HepG2 (cell line): ENCODE data around the gene ORMDL3. TPM values are rescaled to one million over a fixed set of nuclear protein-coding genes. Genes with fewer than 3 reads are reported as not detected.

Experiments
- ATAC-seq: fragments of 200-7000 bp; cut with Tn5 transposase; 3 replicates; pipeline ENCODE4 v1.9.1; 2020; ENCODE audit warnings: mild to moderate bottlenecking, moderate library complexity
- BruUV-seq: library from RNA; stranded (reverse); fragments of 400-500 nt; replicated peaks from 2 replicates; lab custom pipeline; 2021; lab: Mats Ljungman, UMichigan
- CTCF ChIA-PET: fragments of 300-600 bp; formaldehyde crosslinking; extraction: SDS; loops from one replicate; lab custom pipeline; 2021; ENCODE audit warnings: low total read pairs, inconsistent platforms, low intra/inter-chr PET ratio; lab: Yijun Ruan, JAX
- POLR2A ChIA-PET: fragments of 350-600 bp; sonication (Branson Sonifier 250); formaldehyde crosslinking; loops from one replicate; lab custom pipeline; 2020; ENCODE audit warnings: antibody characterized with exemption, inconsistent platforms; lab: Yijun Ruan, JAX
- DNase-seq: peaks from one replicate; pipeline ENCODE4 v3.0.0-alpha.2; 2015; ENCODE audit warnings: low spot score
- FAIRE-seq: peaks from 3 replicates; lab custom pipeline; 2011; peaks lifted over from hg19 to GRCh38; lab: Jason Lieb, UNC
- H2AFZ ChIP-seq: one replicate; pipeline ENCODE4 v1.6.1; 2011; ENCODE audit warnings: low read length, inconsistent platforms
- H3K27ac ChIP-seq: fragments of 300-600 bp; 3 replicates; pipeline ENCODE4 v1.8.0; 2011; ENCODE audit warnings: mixed run types, mild to moderate bottlenecking, mixed read lengths, low read length, inconsistent platforms; ENCODE audit not compliant: insufficient read depth; ENCODE audit errors: extremely low read length
- H3K27me3 ChIP-seq, 2 experiments: fragments of 200-600 bp in 1 of 2; 2 replicates in 1 of 2; 3 replicates in 1 of 2; pipeline versions ENCODE4 v1.6.0 to v1.8.0; 2011; ENCODE audit warnings: low read length in 2 of 2, mild to moderate bottlenecking in 2 of 2, moderate library complexity in 2 of 2, inconsistent platforms in 1 of 2; ENCODE audit not compliant: insufficient read depth in 2 of 2, control insufficient read depth in 1 of 2
- H3K36me3 ChIP-seq, 2 experiments: fragments of 200-600 bp in 1 of 2; replicated peaks in 1 of 2; 2 replicates in 1 of 2; 3 replicates in 1 of 2; pipeline versions ENCODE4 v1.5.1 to v1.8.0; 2011; ENCODE audit warnings: low read length in 2 of 2, inconsistent platforms in 1 of 2; ENCODE audit not compliant: insufficient read depth in 2 of 2, control insufficient read depth in 1 of 2
- H3K4me1 ChIP-seq: 2 replicates; pipeline ENCODE4 v1.5.1; 2012; ENCODE audit warnings: low read length, inconsistent platforms; ENCODE audit not compliant: insufficient read depth
- H3K4me2 ChIP-seq: 2 replicates; pipeline ENCODE4 v1.6.0; 2011; ENCODE audit warnings: low read depth, low read length, inconsistent platforms
- H3K4me3 ChIP-seq, 3 experiments: fragments of 200-600 bp in 1 of 3; sonication (generic), shearing (Covaris generic) in 1 of 3; replicated peaks in 1 of 3; 2 replicates each; pipeline ENCODE4 v1.5.1; 2011 to 2016; ENCODE audit warnings: low read length in 3 of 3, inconsistent platforms in 2 of 3, low read depth in 2 of 3, mild to moderate bottlenecking in 2 of 3, control low read depth in 1 of 3, mixed read lengths in 1 of 3; ENCODE audit not compliant: insufficient read depth in 1 of 3
- H3K79me2 ChIP-seq: one replicate; pipeline ENCODE4 v1.6.1; 2011; ENCODE audit warnings: low read length, inconsistent platforms; ENCODE audit not compliant: insufficient read depth
- H3K9ac ChIP-seq: 2 replicates; pipeline ENCODE4 v1.6.0; 2011; ENCODE audit warnings: mild to moderate bottlenecking, low read depth, low read length, inconsistent platforms; ENCODE audit not compliant: insufficient read depth
- H3K9me3 ChIP-seq: 2 replicates; pipeline ENCODE4 v1.5.1; 2012; ENCODE audit warnings: mild to moderate bottlenecking, low read length
- H4K20me1 ChIP-seq: 2 replicates; pipeline ENCODE4 v1.6.0; 2011; ENCODE audit warnings: inconsistent platforms, mild to moderate bottlenecking, low read length, moderate library complexity; ENCODE audit not compliant: insufficient read depth
- ATRX ChIP-seq: sonication (generic); formaldehyde crosslinking; IDR thresholded peaks from 2 replicates; pipeline ENCODE4 v1.4.0; 2020; ENCODE audit warnings: missing genetic modification reagents, borderline replicate concordance
- BCL6 ChIP-seq: IDR thresholded peaks from 2 replicates; pipeline ENCODE4 v1.6.1; 2016; ENCODE audit warnings: missing genetic modification reagents, missing compliant biosample characterization
- DMTF1 ChIP-seq: sonication (generic); formaldehyde crosslinking; IDR thresholded peaks from 2 replicates; pipeline ENCODE4 v1.4.0; 2020; ENCODE audit warnings: mild to moderate bottlenecking, missing genetic modification reagents
- FLYWCH1 ChIP-seq: sonication (generic); formaldehyde crosslinking; IDR thresholded peaks from 2 replicates; pipeline ENCODE4 v1.8.1; 2023; ENCODE audit warnings: mild to moderate bottlenecking, missing genetic modification reagents
- GPBP1L1 ChIP-seq: sonication (generic); formaldehyde crosslinking; IDR thresholded peaks from 2 replicates; pipeline ENCODE4 v1.5.0; 2020; ENCODE audit warnings: mild to moderate bottlenecking, missing genetic modification reagents
- HOXA9 ChIP-seq: sonication (generic); formaldehyde crosslinking; IDR thresholded peaks from 2 replicates; pipeline ENCODE4 v1.8.1; 2022; ENCODE audit warnings: missing genetic modification reagents, mild to moderate bottlenecking, moderate library complexity, borderline replicate concordance
- IKZF1 ChIP-seq: fragments of 450-650 bp; IDR thresholded peaks from 2 replicates; pipeline ENCODE4 v1.7.1; 2016
- KDM1A ChIP-seq: IDR thresholded peaks from 2 replicates; pipeline ENCODE4 v1.6.1; 2016; ENCODE audit warnings: missing compliant biosample characterization
- NFKB2 ChIP-seq: sonication (generic); formaldehyde crosslinking; IDR thresholded peaks from 2 replicates; pipeline ENCODE4 v1.4.0; 2020; ENCODE audit warnings: missing genetic modification reagents, borderline replicate concordance
- NR3C1 ChIP-seq: sonication (generic); formaldehyde crosslinking; IDR thresholded peaks from 2 replicates; pipeline ENCODE4 v1.4.0; 2020; ENCODE audit warnings: missing genetic modification reagents
- SMARCE1 ChIP-seq: fragments of 450-650 bp; IDR thresholded peaks from 2 replicates; pipeline ENCODE4 v1.6.1; 2017; ENCODE audit warnings: borderline replicate concordance
- TMF1 ChIP-seq: sonication (generic); formaldehyde crosslinking; IDR thresholded peaks from 2 replicates; pipeline ENCODE4 v1.8.1; 2022; ENCODE audit warnings: low read depth, missing genetic modification reagents
- ZBTB7A ChIP-seq: sonication (generic); formaldehyde crosslinking; IDR thresholded peaks from 2 replicates; pipeline ENCODE4 v1.8.0; 2022; ENCODE audit warnings: mild to moderate bottlenecking, missing genetic modification reagents
- ZFP41 ChIP-seq: sonication (generic); formaldehyde crosslinking; IDR thresholded peaks from 2 replicates; pipeline ENCODE4 v1.4.0; 2020; ENCODE audit warnings: mild to moderate bottlenecking, missing genetic modification reagents, borderline replicate concordance
- ZNF354B ChIP-seq: sonication (generic); formaldehyde crosslinking; IDR thresholded peaks from 2 replicates; pipeline ENCODE4 v1.8.0; 2022; ENCODE audit warnings: mild to moderate bottlenecking, missing genetic modification reagents
- ZNF574 ChIP-seq: sonication (generic); formaldehyde crosslinking; IDR thresholded peaks from 2 replicates; pipeline ENCODE4 v1.4.0; 2020; ENCODE audit warnings: missing genetic modification reagents
- ZNF616 ChIP-seq: sonication (generic); formaldehyde crosslinking; IDR thresholded peaks from 2 replicates; pipeline ENCODE4 v1.5.0; 2020; ENCODE audit warnings: low read depth, mild to moderate bottlenecking, missing genetic modification reagents
- ZNF703 ChIP-seq: sonication (generic); formaldehyde crosslinking; IDR thresholded peaks from 2 replicates; pipeline ENCODE4 v1.5.1; 2020; ENCODE audit warnings: missing genetic modification reagents, mild to moderate bottlenecking, moderate library complexity, borderline replicate concordance
- WGBS: methylation state at CpG from one replicate; pipeline ENCODE4 v1.1.6; 2017; ENCODE audit warnings: low lambda C conversion rate; 5-methylcytosine and 5-hydroxymethylcytosine counted together
- in situ Hi-C: cut with HindIII; loops from 2 replicates; pipeline ENCODE4 v1.10.0; 2017; ENCODE audit warnings: low pct_unique_long_range_greater_than_20kb; ENCODE audit not compliant: extremely low pct_ligation_motif_present
- intact Hi-C: fragments of 100-400 bp; cut with micrococcal nuclease; formaldehyde crosslinking; loops from one replicate; pipeline ENCODE4 v1.10.0; 2022; ENCODE audit not compliant: unreplicated experiment
- polyA plus RNA-seq, 8 experiments: library from polyadenylated mRNA; depleted of rRNA in 3 of 8; stranded (reverse) in 7 of 8; unstranded in 1 of 8; fragments of >200 nt; fragmentation: Illumina TruSeq in 4 of 8; extraction: Trizol in 4 of 8; gene quantifications; 2 replicates each; pipeline versions ENCODE4 v1.2.1 to v1.2.3, GENCODE V29; 2011 to 2016; ENCODE audit warnings: low read depth in 4 of 8, missing spikeins in 1 of 8, mixed read lengths in 1 of 8; ENCODE audit not compliant: insufficient read depth in 1 of 8
- total RNA-seq, 5 experiments: library from RNA; depleted of rRNA; stranded (reverse); fragments of >200 nt; fragmentation: Illumina TruSeq; extraction: Trizol; gene quantifications; 2 replicates each; pipeline ENCODE4 v1.2.3, GENCODE V29; 2016; ENCODE audit warnings: low read depth in 1 of 5

Gene ORMDL3
- total and polyA plus RNA-seq, 2 of the 13 experiments (the other 11 are each of a cell fraction or from before 2014, with no cell fraction given) = 181 to 384 TPM

GRCh38 chr17:39925282-39926134 is 1.9 kb downstream of the ORMDL3 start:
- CTCF ChIA-PET = interaction anchor here (0.6 kb wide), 1 partner anchor 225 kb away, joined by 3 read pairs; no protein-coding TSS in a partner anchor
- POLR2A ChIA-PET = interaction anchor here (0.7 to 5.3 kb wide), 8 partner anchors 9 to 222 kb away, joined by 3 to 47 read pairs (median 14); partner anchors contain the start of gene PSMD3
- Histone ChIP-seq H3K36me3 (peaks cover 23 to 26% of the 10 kb centered on the region in 2 experiments), H3K79me2 (peaks cover 50% of the 10 kb centered on the region), H3K9ac (peak overlapping the region; percentile 90), H3K9me3 (no peaks in the 10 kb centered on the region), H3K27ac (peak overlapping the region; percentile 93), H3K27me3 (no peaks in the 10 kb centered on the region; a peak in 1 of 5 replicates), H3K4me2 (peak overlapping the region; percentile 97), H3K4me1 (peaks cover 83% of the 10 kb centered on the region), H3K4me3 (peak overlapping the region; percentile 72 to 96 (median 90)), H2AFZ (no peak overlapping the region), H4K20me1 (peaks cover 8% of the 10 kb centered on the region; the same call in 1 of the 2 replicates)
- 86% methylated on average over 11 of the region's 11 CpGs for WGBS
- intact Hi-C loops = loop anchor here (2.0 to 10.0 kb wide), 2 partner anchors 55 to 179 kb away; partner anchors contain the start of genes NR1D1 and PSMD3
- FAIRE-seq (no peak), ATAC-seq (no peak), DNase-seq (no peak)
- BruUV-seq = no TSS peak
- in situ Hi-C loops = no loop called here
- TF ChIP-seq ZNF354B = no peak
- 0 out of 2 replicates have a peak, but pooled peaks have one; percentile 34 for TF ChIP-seq FLYWCH1
- TF ChIP-seq ZNF616 (CRISPR knock-in tag) = no peak
- 0 out of 2 replicates have a peak, but pooled peaks have one; percentile 33 for TF ChIP-seq NFKB2 (CRISPR knock-in tag)
- TF ChIP-seq ATRX (CRISPR knock-in tag) = no peak
- no peak for TF ChIP-seq ZBTB7A (CRISPR knock-in tag)
- no peak for TF ChIP-seq IKZF1
- TF ChIP-seq ZNF703 (CRISPR knock-in tag) = no peak
- no peak for TF ChIP-seq BCL6 (CRISPR knock-in tag)
- no peak for TF ChIP-seq HOXA9 (CRISPR knock-in tag)
- TF ChIP-seq SMARCE1 = no peak
- no peak for TF ChIP-seq NR3C1 (CRISPR knock-in tag)
- no peak for TF ChIP-seq TMF1 (CRISPR knock-in tag)
- TF ChIP-seq ZNF574 (CRISPR knock-in tag) = 0 out of 2 replicates have a peak, but pooled peaks have one; percentile 5
- TF ChIP-seq GPBP1L1 = no peak
- TF ChIP-seq KDM1A (CRISPR knock-in tag) = no peak
- no peak for TF ChIP-seq ZFP41 (CRISPR knock-in tag)
- no peak for TF ChIP-seq DMTF1 (CRISPR knock-in tag)
